Sigmoid colon (tissue), 7 donors: Measurements from ENCODE around the gene CCDC74A. TPM values are rescaled to one million over a fixed set of nuclear protein-coding genes. Genes with fewer than 3 reads are reported as not detected.

Source experiments
- DNase-seq: peaks from one replicate; pipeline ENCODE4 v3.0.0-alpha.2; 2019
- H3K27ac ChIP-seq, 4 donors: fragments of 200-600 bp; sonication (generic); one replicate each; pipeline ENCODE4 v1.5.1; 2016 to 2019; ENCODE audit warnings: mild to moderate bottlenecking in 1 of 4
- H3K27me3 ChIP-seq, 3 donors: fragments of 200-600 bp; sonication (generic); one replicate each; pipeline ENCODE4 v1.5.1; 2019; ENCODE audit warnings: mild to moderate bottlenecking in 1 of 3
- H3K36me3 ChIP-seq, 4 donors: fragments of 200-600 bp; sonication (generic); one replicate each; pipeline ENCODE4 v1.5.1; 2016 to 2019
- H3K4me1 ChIP-seq, 4 donors: fragments of 200-600 bp; sonication (generic); one replicate each; pipeline ENCODE4 v1.5.1; 2017 to 2019
- H3K4me3 ChIP-seq, 4 donors: fragments of 200-600 bp; sonication (generic); one replicate each; pipeline ENCODE4 v1.5.1; 2017 to 2019; ENCODE audit warnings: mild to moderate bottlenecking in 2 of 4, moderate library complexity in 1 of 4
- H3K9me3 ChIP-seq, 4 donors: fragments of 200-600 bp in 3 of 4; sonication (generic) in 3 of 4; one replicate each; pipeline versions ENCODE4 v1.5.1 to v1.6.1; 2013 to 2019
- CTCF ChIP-seq, 4 experiments: fragments of 450-650 bp in 3 of 4; fragments of 200-600 bp in 1 of 4; IDR thresholded peaks; one replicate each; pipeline ENCODE4 v1.5.1; 2016 to 2019; ENCODE audit warnings: antibody characterized with exemption in 4 of 4, mild to moderate bottlenecking in 3 of 4, moderate library complexity in 2 of 4
- EP300 ChIP-seq, 4 donors: sonication (generic); formaldehyde crosslinking; IDR thresholded peaks; one replicate each; pipeline ENCODE4 v1.6.1; 2017; ENCODE audit warnings: antibody characterized with exemption in 4 of 4
- POLR2A ChIP-seq, 2 donors: fragments of 450-650 bp; IDR thresholded peaks; one replicate each; pipeline ENCODE4 v1.6.1; 2016; ENCODE audit warnings: antibody characterized with exemption in 2 of 2, mild to moderate bottlenecking in 2 of 2, moderate library complexity in 2 of 2
- POLR2AphosphoS5 ChIP-seq, 4 donors: sonication (generic); formaldehyde crosslinking; IDR thresholded peaks; one replicate each; pipeline ENCODE4 v1.6.1; 2017; ENCODE audit warnings: antibody characterized with exemption in 4 of 4
- WGBS, 2 donors: extraction: QIAGEN DNeasy Blood & Tissue Kit; methylation state at CpG; one replicate each; pipeline ENCODE4 v1.1.7; 2013; 5-methylcytosine and 5-hydroxymethylcytosine counted together
- intact Hi-C: fragments of 100-400 bp; cut with DNase I; formaldehyde crosslinking; loops from one replicate; pipeline ENCODE4 v1.15.1; 2023
- polyA plus RNA-seq, 3 donors: library from polyadenylated mRNA; stranded (reverse); fragments of 200-250 nt; gene quantifications; one replicate each; pipeline ENCODE4 v1.2.3, GENCODE V29; 2013
- total RNA-seq, 4 donors: library from RNA; depleted of rRNA; stranded (reverse); fragments of >200 nt; gene quantifications; one replicate each; pipeline ENCODE4 v1.1.0, GENCODE V29; 2016
- donor health status: healthy with polysubstance abuse.
- donor health status: Bipolar disorder and iron deficiency.
- donor health status: healthy.

Gene CCDC74A
- total and polyA plus RNA-seq, 7 donors: 1.2 to 24.4 (median 8.2) TPM

- 91 to 93% methylated on average over 1 of the region's 1 CpG for WGBS, 2 donors
- Histone ChIP-seq H3K27me3 (no peaks in the 10 kb centered on the region), H3K36me3 (no peaks in the 10 kb centered on the region), H3K9me3 (no peaks in the 10 kb centered on the region), H3K27ac (no peak overlapping the region), H3K4me1 (no peaks in the 10 kb centered on the region), H3K4me3 (no peak overlapping the region)
- no peak for TF ChIP-seq POLR2A (IDR thresholded peaks at IDR 0.05)
- TF ChIP-seq EP300 (IDR thresholded peaks at IDR 0.05): no peak
- no peak for TF ChIP-seq CTCF (IDR thresholded peaks at IDR 0.05)
- no peak for DNase-seq
- intact Hi-C loops: no loop called here
These were observed 44.5 kb downstream of the CCDC74A start for GRCh38 chr2:131572175-131572574.

- H3K4me3 ChIP-seq: no peak overlapping the region
- no peak for TF ChIP-seq POLR2AphosphoS5 (IDR thresholded peaks at IDR 0.05)
- no peak for TF ChIP-seq CTCF (IDR thresholded peaks at IDR 0.05)
- TF ChIP-seq EP300 (IDR thresholded peaks at IDR 0.05): no peak
- no peak for TF ChIP-seq POLR2A (IDR thresholded peaks at IDR 0.05)
- no peak for DNase-seq
- no peak overlapping the region for H3K27ac ChIP-seq
- no peaks in the 10 kb centered on the region for H3K4me1 ChIP-seq
- intact Hi-C loops: no loop called here
- no peaks in the 10 kb centered on the region for H3K9me3 ChIP-seq
- H3K36me3 ChIP-seq: no peaks in the 10 kb centered on the region
- no peaks in the 10 kb centered on the region for H3K27me3 ChIP-seq
- 67 to 77% methylated on average over 4 of the region's 4 CpGs for WGBS, 2 donors
These were observed 50.1 kb downstream of the CCDC74A start for GRCh38 chr2:131577812-131578211.

GRCh38 chr2:131580187-131580586, 52.5 kb downstream of the CCDC74A start:
- WGBS, 2 donors: 84 to 87% methylated on average over 7 of the region's 7 CpGs
- H3K9me3 ChIP-seq: no peaks in the 10 kb centered on the region
- H3K27ac ChIP-seq: no peak overlapping the region
- no peak for DNase-seq
- H3K4me1 ChIP-seq: no peaks in the 10 kb centered on the region
- H3K27me3 ChIP-seq: no peaks in the 10 kb centered on the region
- no peaks in the 10 kb centered on the region for H3K36me3 ChIP-seq
- no peak overlapping the region for H3K4me3 ChIP-seq
- TF ChIP-seq POLR2A (IDR thresholded peaks at IDR 0.05) (no peak), CTCF (IDR thresholded peaks at IDR 0.05) (no peak)
- intact Hi-C loops: no loop called here

Other genes starting within 250 kb of the CCDC74A start
- gene RAB6D, start 163.7 kb upstream of the CCDC74A start, total RNA-seq: not detected
- 1 to 10 TPM in 2 of 3 donors, under 1 TPM in 1; 0.63 to 1.2 (median 1.2) TPM for gene RAB6D, start 163.7 kb upstream of the CCDC74A start, polyA plus RNA-seq
- not detected for gene TUBA3D, start 51.8 kb upstream of the CCDC74A start, total RNA-seq
- under 1 TPM in 2 of 3 donors, not detected in 1; 0.54 to 0.60 TPM for gene TUBA3D, start 51.8 kb upstream of the CCDC74A start, polyA plus RNA-seq
- 10 to 100 TPM; 72.1 to 93.3 (median 83.2) TPM for gene MZT2A, start 35.5 kb upstream of the CCDC74A start, total RNA-seq
- gene MZT2A, start 35.5 kb upstream of the CCDC74A start, polyA plus RNA-seq: 100 to 1,000 TPM in 1 of 3 donors, 10 to 100 TPM in 2; 69.7 to 166 (median 79.3) TPM